Endothelial cell of umbilical vein (primary cell): ENCODE data around the gene MADCAM1. TPM values are rescaled to one million over a fixed set of nuclear protein-coding genes. Genes with fewer than 3 reads are reported as not detected.

Experiments
- BruUV-seq: library from RNA; stranded (reverse); fragments of 400-500 nt; replicated peaks from 2 replicates; lab custom pipeline; 2021; lab: Mats Ljungman, UMichigan
- CTCF ChIA-PET: fragments of 300-600, 350-600 bp; sonication (Branson Sonifier 250); formaldehyde crosslinking; loops from one replicate; lab custom pipeline; 2021; ENCODE audit warnings: antibody characterized with exemption, inconsistent platforms; lab: Charles Lee
- POLR2A ChIA-PET: fragments of 300-600, 350-600 bp; sonication (Branson Sonifier 250); formaldehyde crosslinking; loops from one replicate; lab custom pipeline; 2021; ENCODE audit warnings: antibody characterized with exemption, inconsistent platforms; lab: Charles Lee
- DNase-seq: peaks from one replicate; pipeline ENCODE4 v3.0.0-alpha.2; 2011; ENCODE audit warnings: low read depth, low spot score
- FAIRE-seq: peaks from 2 replicates; lab custom pipeline; 2011; peaks lifted over from hg19 to GRCh38; lab: Jason Lieb, UNC
- H2AFZ ChIP-seq: 2 replicates; pipeline ENCODE4 v1.6.0; 2012; ENCODE audit warnings: low read depth, low read length, control low read depth, inconsistent platforms
- H3K27ac ChIP-seq: 2 replicates; pipeline ENCODE4 v1.5.1; 2011; ENCODE audit warnings: low read depth, mild to moderate bottlenecking, control low read depth, low read length, moderate library complexity; ENCODE audit not compliant: insufficient read depth
- H3K27me3 ChIP-seq, 2 experiments: 2 replicates each; pipeline versions ENCODE4 v1.6.0 to v1.6.1; 2011; ENCODE audit warnings: low read length in 2 of 2, mixed read lengths in 1 of 2; ENCODE audit not compliant: control insufficient read depth in 2 of 2, insufficient read depth in 2 of 2
- H3K36me3 ChIP-seq, 2 experiments: 2 replicates in 1 of 2; 3 replicates in 1 of 2; pipeline ENCODE4 v1.5.1; 2011; ENCODE audit warnings: low read length in 2 of 2, mild to moderate bottlenecking in 1 of 2, moderate library complexity in 1 of 2; ENCODE audit not compliant: control insufficient read depth in 2 of 2, insufficient read depth in 2 of 2; ENCODE audit errors: extremely low read depth in 1 of 2
- H3K4me1 ChIP-seq: 3 replicates; pipeline ENCODE4 v1.5.1; 2011; ENCODE audit warnings: mild to moderate bottlenecking, low read length; ENCODE audit not compliant: control insufficient read depth, insufficient read depth; ENCODE audit errors: extremely low read depth
- H3K4me2 ChIP-seq: 2 replicates; pipeline ENCODE4 v1.6.1; 2011; ENCODE audit warnings: low read length, control low read depth, mixed read lengths; ENCODE audit not compliant: insufficient read depth
- H3K4me3 ChIP-seq, 3 experiments: fragments of 200-600 bp in 1 of 3; sonication (generic), shearing (Covaris generic) in 1 of 3; replicated peaks in 1 of 3; 2 replicates each; pipeline ENCODE4 v1.5.1; 2011 to 2016; ENCODE audit warnings: control low read depth in 3 of 3, low read length in 3 of 3, mild to moderate bottlenecking in 2 of 3, inconsistent platforms in 1 of 3, low read depth in 1 of 3, moderate library complexity in 1 of 3; ENCODE audit not compliant: insufficient read depth in 1 of 3
- H3K79me2 ChIP-seq: 2 replicates; pipeline ENCODE4 v1.6.0; 2012; ENCODE audit warnings: low read length, inconsistent platforms; ENCODE audit not compliant: control insufficient read depth, insufficient read depth
- H3K9ac ChIP-seq: replicated peaks from 2 replicates; pipeline ENCODE3; 2011; ENCODE audit warnings: low read length, control low read depth; ENCODE audit not compliant: insufficient read depth; ENCODE audit errors: extremely low read depth
- H3K9me1 ChIP-seq: replicated peaks from 3 replicates; pipeline ENCODE4 v1.6.0; 2011; ENCODE audit warnings: mild to moderate bottlenecking, low read length; ENCODE audit not compliant: control insufficient read depth, insufficient read depth; ENCODE audit errors: extremely low read depth
- H3K9me3 ChIP-seq: replicated peaks from 2 replicates; pipeline ENCODE4 v1.5.1; 2012; ENCODE audit warnings: low read length, inconsistent platforms; ENCODE audit not compliant: control insufficient read depth, insufficient read depth
- H4K20me1 ChIP-seq: replicated peaks from 2 replicates; pipeline ENCODE3; 2011; ENCODE audit warnings: mild to moderate bottlenecking, low read length; ENCODE audit not compliant: control insufficient read depth, insufficient read depth; ENCODE audit errors: extremely low read depth
- CTCF ChIP-seq, 2 donors: IDR thresholded peaks; 1 replicate in 1 of 2; 2 replicates in 1 of 2; pipeline ENCODE4 v1.5.1; 2011; ENCODE audit warnings: low read length in 2 of 2, mild to moderate bottlenecking in 2 of 2, moderate library complexity in 2 of 2, control low read depth in 1 of 2, inconsistent platforms in 1 of 2, low read depth in 1 of 2; ENCODE audit not compliant: insufficient read depth in 1 of 2; ENCODE audit errors: extremely low read depth in 1 of 2
- EZH2 ChIP-seq: IDR thresholded peaks from 2 replicates; pipeline ENCODE4 v1.6.1; 2012; ENCODE audit warnings: borderline replicate concordance, low read depth, mild to moderate bottlenecking, moderate library complexity, low read length, inconsistent platforms; ENCODE audit not compliant: severe bottlenecking
- FOS ChIP-seq: IDR thresholded peaks from 2 replicates; pipeline ENCODE4 v1.6.1; 2011; ENCODE audit warnings: mild to moderate bottlenecking, low read length, moderate library complexity, borderline replicate concordance; ENCODE audit not compliant: insufficient read depth
- GATA2 ChIP-seq: IDR thresholded peaks from 2 replicates; pipeline ENCODE4 v1.7.0; 2011; ENCODE audit warnings: low read depth, mild to moderate bottlenecking, moderate library complexity, mixed read lengths, low read length; ENCODE audit not compliant: insufficient read length, insufficient read depth
- JUN ChIP-seq: IDR thresholded peaks from 2 replicates; pipeline ENCODE4 v1.6.1; 2011; ENCODE audit warnings: borderline replicate concordance, low read depth; ENCODE audit not compliant: insufficient read length, insufficient read depth
- MAX ChIP-seq: IDR thresholded peaks from 2 replicates; pipeline ENCODE4 v1.6.1; 2011; ENCODE audit not compliant: insufficient read depth, insufficient read length
- MYC ChIP-seq: IDR thresholded peaks from one replicate; pipeline ENCODE4 v1.6.1; 2011; ENCODE audit warnings: mild to moderate bottlenecking, low read depth, low read length
- POLR2A ChIP-seq: IDR thresholded peaks from 2 replicates; pipeline ENCODE4 v1.6.1; 2012; ENCODE audit warnings: low read depth, mild to moderate bottlenecking, control low read depth, low read length
- POLR2AphosphoS5 ChIP-seq: IDR thresholded peaks from 2 replicates; pipeline ENCODE4 v1.6.1; 2012; ENCODE audit warnings: low read depth, mild to moderate bottlenecking, control low read depth, low read length, moderate library complexity; ENCODE audit not compliant: insufficient read depth
- dilution Hi-C: fragments of 300-500 bp; cut with MboI; formaldehyde crosslinking; loops from one replicate; pipeline ENCODE4 v1.15.0; 2019; ENCODE audit warnings: low sequenced_read_pairs; ENCODE audit not compliant: extremely low pct_ligation_motif_present
- intact Hi-C: fragments of 100-400 bp; cut with micrococcal nuclease; formaldehyde crosslinking; loops from one replicate; pipeline ENCODE4 v1.10.0; 2022
- polyA plus RNA-seq, 4 experiments: library from polyadenylated mRNA; depleted of rRNA in 3 of 4; stranded (reverse) in 3 of 4; unstranded in 1 of 4; fragments of >200 nt; gene quantifications; 2 replicates each; pipeline versions ENCODE4 v1.2.1 to v1.2.3, GENCODE V29; 2011 to 2012; ENCODE audit warnings: missing spikeins in 1 of 4
- total RNA-seq: library from RNA; stranded (reverse); gene quantifications from 2 replicates; pipeline ENCODE4 v1.2.3, GENCODE V29; 2021

MADCAM1 gene
- total and polyA plus RNA-seq, 2 donors (not counting 3 experiments of a cell fraction or from before 2014, with no cell fraction given), result 0.07 to 0.31 TPM

DNA sequence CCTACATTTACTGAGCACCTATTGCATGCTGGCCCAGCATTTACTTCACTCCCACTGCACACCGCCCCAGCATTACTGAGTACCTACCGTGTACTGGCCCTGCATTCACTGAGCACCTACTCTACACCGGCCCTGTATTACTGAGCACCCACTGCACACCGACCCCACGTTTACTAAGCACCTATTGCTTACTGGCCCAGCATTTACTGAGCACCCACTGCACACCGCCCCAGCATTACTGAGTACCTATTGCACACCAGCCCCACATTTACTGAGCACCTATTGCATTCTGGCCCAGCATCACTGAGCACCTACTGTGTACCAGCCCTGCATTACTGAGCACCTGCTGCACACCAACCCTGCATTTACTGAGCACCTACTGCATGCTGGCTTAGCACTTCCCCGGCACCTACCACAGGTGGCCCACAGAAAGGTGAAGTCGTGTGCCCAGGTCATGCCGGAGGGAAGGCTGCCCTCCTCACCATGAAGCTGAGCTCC, 17.9 kb downstream of the MADCAM1 start:
- BruUV-seq, result no TSS peak
- no peak for TF ChIP-seq GATA2
- no peak for TF ChIP-seq MYC
- TF ChIP-seq POLR2AphosphoS5, result no peak
- TF ChIP-seq JUN, result no peak
- TF ChIP-seq FOS, result no peak
- no peak for TF ChIP-seq MAX
- no peak for TF ChIP-seq POLR2A
- no peak for TF ChIP-seq CTCF (IDR thresholded peaks at IDR 0.05; ENCODE audit: extremely low read depth in 1 of 2, insufficient read depth in 1 of 2, low read depth in 1 of 2, low read length in 2 of 2)
- no peak for TF ChIP-seq EZH2
- Histone ChIP-seq H3K9me1 (no peaks in the 10 kb centered on the region), H4K20me1 (no peaks in the 10 kb centered on the region), H3K36me3 (no peaks in the 10 kb centered on the region), H3K4me1 (peaks cover 9% of the 10 kb centered on the region), H3K79me2 (no peaks in the 10 kb centered on the region), H3K27me3 (no peaks in the 10 kb centered on the region), H3K4me3 (no peak overlapping the region), H3K4me2 (no peak overlapping the region), H3K9ac (no peak overlapping the region), H2AFZ (no peak overlapping the region), H3K9me3 (no peaks in the 10 kb centered on the region), H3K27ac (no peak overlapping the region)
- intact Hi-C loops (no loop called here), dilution Hi-C loops (no loop called here)
- FAIRE-seq (no peak), DNase-seq (no peak)
- ChIA-PET CTCF (no interaction called here), POLR2A (no interaction called here)
